DND-41 (cell line): ENCODE measurements around the gene PPP1R13L.
A peak's percentile ranks its signal among the peaks of the same experiment; 100 is the strongest.

Experiments
- ATAC-seq: fragments of 200-7000 bp; cut with Tn5 transposase; 3 replicates; pipeline ENCODE4 v1.9.1; 2021; ENCODE audit warnings: low read depth; ENCODE audit not compliant: insufficient read depth
- DNase-seq: peaks from one replicate; pipeline ENCODE4 v3.0.0-alpha.2; 2020
- H2AFZ ChIP-seq: 2 replicates; pipeline ENCODE4 v1.6.0; 2012; ENCODE audit warnings: low read depth, low read length
- H3K27ac ChIP-seq: 2 replicates; pipeline ENCODE4 v1.5.1; 2012; ENCODE audit warnings: low read length, inconsistent platforms
- H3K27me3 ChIP-seq: fragments of 200-600 bp; sonication (generic); 2 replicates; pipeline ENCODE4 v1.6.0; 2012; ENCODE audit warnings: low read length, mild to moderate bottlenecking, inconsistent platforms; ENCODE audit not compliant: insufficient read depth, poor library complexity
- H3K36me3 ChIP-seq: 2 replicates; pipeline ENCODE4 v1.5.1; 2012; ENCODE audit warnings: low read length, inconsistent platforms; ENCODE audit not compliant: insufficient read depth
- H3K4me1 ChIP-seq: 2 replicates; pipeline ENCODE4 v1.5.1; 2012; ENCODE audit warnings: mild to moderate bottlenecking, low read length; ENCODE audit not compliant: insufficient read depth
- H3K4me2 ChIP-seq: 2 replicates; pipeline ENCODE4 v1.6.0; 2012; ENCODE audit warnings: mild to moderate bottlenecking, moderate library complexity, low read length, inconsistent platforms; ENCODE audit not compliant: insufficient read depth
- H3K4me3 ChIP-seq, 2 experiments: fragments of 200-600 bp in 1 of 2; shearing (Covaris generic) in 1 of 2; 2 replicates each; pipeline ENCODE4 v1.5.1; 2012 to 2016; ENCODE audit warnings: inconsistent platforms in 2 of 2, low read length in 2 of 2, mild to moderate bottlenecking in 2 of 2, low read depth in 1 of 2, moderate library complexity in 1 of 2
- H3K79me2 ChIP-seq: 2 replicates; pipeline ENCODE4 v1.6.0; 2012; ENCODE audit warnings: low read length, inconsistent platforms; ENCODE audit not compliant: insufficient read depth
- H3K9ac ChIP-seq: 2 replicates; pipeline ENCODE4 v1.6.0; 2012; ENCODE audit warnings: low read depth, mild to moderate bottlenecking, inconsistent platforms, low read length, moderate library complexity
- H3K9me3 ChIP-seq: 2 replicates; pipeline ENCODE4 v1.5.1; 2012; ENCODE audit warnings: low read length, moderate library complexity, mild to moderate bottlenecking, inconsistent platforms; ENCODE audit not compliant: insufficient read depth, severe bottlenecking
- H4K20me1 ChIP-seq: 2 replicates; pipeline ENCODE4 v1.6.0; 2012; ENCODE audit warnings: low read length; ENCODE audit not compliant: insufficient read depth
- EZH2 ChIP-seq: IDR thresholded peaks from 3 replicates; pipeline ENCODE4 v1.6.1; 2012; ENCODE audit warnings: borderline replicate concordance, low read depth, mild to moderate bottlenecking, moderate library complexity, low read length, inconsistent platforms; ENCODE audit not compliant: severe bottlenecking
- TF ChIP-seq, protein P1 (sequence below): IDR thresholded peaks from 2 replicates; pipeline ENCODE4 v1.5.1; 2012; ENCODE audit warnings: borderline replicate concordance, low read length, moderate library complexity, mild to moderate bottlenecking; ENCODE audit not compliant: poor library complexity, severe bottlenecking; ENCODE audit errors: extremely low read depth

Gene PPP1R13L

GRCh38 chr19:45428384-45429231 lies 23.7 kb upstream of the PPP1R13L start:
- H3K27ac ChIP-seq = no peak overlapping the region
- peaks cover 10% of the 10 kb centered on the region for H3K27me3 ChIP-seq
- H3K9me3 ChIP-seq = no peaks in the 10 kb centered on the region
- H3K4me2 ChIP-seq = no peak overlapping the region
- no peak overlapping the region for H3K4me3 ChIP-seq
- no peak for DNase-seq
- TF ChIP-seq EZH2 = no peak
- no peak for ATAC-seq
- peaks cover 13% of the 10 kb centered on the region for H3K4me1 ChIP-seq
- no peaks in the 10 kb centered on the region for H4K20me1 ChIP-seq
- no peaks in the 10 kb centered on the region for H3K79me2 ChIP-seq
- no peaks in the 10 kb centered on the region for H3K36me3 ChIP-seq
- H3K9ac ChIP-seq = no peak overlapping the region
- H2AFZ ChIP-seq = no peak overlapping the region

GRCh38 chr19:45424191-45425058 lies 19.6 kb upstream of the PPP1R13L start:
- no peak for TF ChIP-seq EZH2
- TF ChIP-seq, protein P1, sequence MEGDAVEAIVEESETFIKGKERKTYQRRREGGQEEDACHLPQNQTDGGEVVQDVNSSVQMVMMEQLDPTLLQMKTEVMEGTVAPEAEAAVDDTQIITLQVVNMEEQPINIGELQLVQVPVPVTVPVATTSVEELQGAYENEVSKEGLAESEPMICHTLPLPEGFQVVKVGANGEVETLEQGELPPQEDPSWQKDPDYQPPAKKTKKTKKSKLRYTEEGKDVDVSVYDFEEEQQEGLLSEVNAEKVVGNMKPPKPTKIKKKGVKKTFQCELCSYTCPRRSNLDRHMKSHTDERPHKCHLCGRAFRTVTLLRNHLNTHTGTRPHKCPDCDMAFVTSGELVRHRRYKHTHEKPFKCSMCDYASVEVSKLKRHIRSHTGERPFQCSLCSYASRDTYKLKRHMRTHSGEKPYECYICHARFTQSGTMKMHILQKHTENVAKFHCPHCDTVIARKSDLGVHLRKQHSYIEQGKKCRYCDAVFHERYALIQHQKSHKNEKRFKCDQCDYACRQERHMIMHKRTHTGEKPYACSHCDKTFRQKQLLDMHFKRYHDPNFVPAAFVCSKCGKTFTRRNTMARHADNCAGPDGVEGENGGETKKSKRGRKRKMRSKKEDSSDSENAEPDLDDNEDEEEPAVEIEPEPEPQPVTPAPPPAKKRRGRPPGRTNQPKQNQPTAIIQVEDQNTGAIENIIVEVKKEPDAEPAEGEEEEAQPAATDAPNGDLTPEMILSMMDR = no peak
- DNase-seq (no peak), ATAC-seq (no peak)
- Histone ChIP-seq H3K9ac (peak overlapping the region; percentile 66), H3K4me2 (peak overlapping the region; percentile 96), H2AFZ (peak overlapping the region; percentile 89), H4K20me1 (no peaks in the 10 kb centered on the region), H3K9me3 (no peaks in the 10 kb centered on the region), H3K27me3 (peaks cover 8% of the 10 kb centered on the region), H3K4me1 (peaks cover 32% of the 10 kb centered on the region), H3K36me3 (peaks cover 11% of the 10 kb centered on the region), H3K79me2 (peaks cover 11% of the 10 kb centered on the region), H3K27ac (peak overlapping the region; percentile 64), H3K4me3 (peak overlapping the region in 1 of 2 experiments; percentile 76; a peak in 3 of 4 replicates)

DNA sequence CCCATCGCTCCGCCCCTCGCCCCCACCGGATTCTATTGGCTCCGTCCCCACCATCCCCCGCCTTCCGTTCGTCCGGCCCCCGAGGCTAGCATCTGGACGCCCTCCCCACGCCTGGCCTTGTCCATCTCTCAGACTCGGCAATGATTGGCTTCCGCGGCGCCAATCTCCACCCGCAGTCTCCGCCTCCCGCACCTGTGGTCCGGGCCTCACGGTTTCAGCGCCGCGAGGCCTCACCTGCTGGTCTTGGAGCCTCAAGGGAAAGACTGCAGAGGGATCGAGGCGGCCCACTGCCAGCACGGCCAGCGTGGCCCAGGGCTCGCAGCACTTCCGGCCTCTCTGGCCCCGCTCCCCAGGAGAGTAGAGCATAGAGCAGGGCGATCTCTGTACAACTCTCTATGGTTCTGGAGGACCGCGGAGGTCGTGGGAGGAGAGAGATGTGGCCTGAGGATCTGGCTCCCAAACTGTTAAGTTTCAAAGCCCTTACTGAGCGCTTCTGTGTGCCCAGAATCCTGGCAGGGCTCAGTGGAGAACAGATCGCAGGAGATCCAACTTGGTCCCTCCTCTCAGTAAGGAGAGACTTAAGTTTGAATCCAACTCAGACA lies 18.8 kb upstream of the PPP1R13L start, which contains the start of gene ERCC1:
ERCC1 (minus strand) TSS at position 329 of the 602 bp plus-strand sequence. CDS start 543 bp downstream, outside the sequence.
- peak; percentile 77 for DNase-seq
- Histone ChIP-seq H3K9ac (peak within 1 kb of the TSS; percentile 66), H2AFZ (peak within 1 kb of the TSS; percentile 89), H3K4me1 (peaks cover 40% of the 10 kb centered on the region), H3K36me3 (peaks cover 18% of the 10 kb centered on the region), H3K4me2 (peak within 1 kb of the TSS; percentile 96), H3K79me2 (peaks cover 11% of the 10 kb centered on the region), H3K9me3 (no peaks in the 10 kb centered on the region), H3K27me3 (peaks cover under 1% of the 10 kb centered on the region), H3K27ac (peak within 1 kb of the TSS; percentile 64), H3K4me3 (peak within 1 kb of the TSS; percentile 70 to 76), H4K20me1 (peaks cover 3% of the 10 kb centered on the region; the same call in 1 of the 2 replicates)
- ATAC-seq = peak; percentile 89
- TF ChIP-seq EZH2 = no peak
- TF ChIP-seq, protein P1 = no peak
